ENCODE measurements around the gene UPF2. TPM values are rescaled to one million over a fixed set of nuclear protein-coding genes. Genes with fewer than 3 reads are reported as not detected.

UPF2 gene
- polyA plus RNA-seq, 4 donors = 27.3 to 39.8 (median 37.7) TPM

DNA sequence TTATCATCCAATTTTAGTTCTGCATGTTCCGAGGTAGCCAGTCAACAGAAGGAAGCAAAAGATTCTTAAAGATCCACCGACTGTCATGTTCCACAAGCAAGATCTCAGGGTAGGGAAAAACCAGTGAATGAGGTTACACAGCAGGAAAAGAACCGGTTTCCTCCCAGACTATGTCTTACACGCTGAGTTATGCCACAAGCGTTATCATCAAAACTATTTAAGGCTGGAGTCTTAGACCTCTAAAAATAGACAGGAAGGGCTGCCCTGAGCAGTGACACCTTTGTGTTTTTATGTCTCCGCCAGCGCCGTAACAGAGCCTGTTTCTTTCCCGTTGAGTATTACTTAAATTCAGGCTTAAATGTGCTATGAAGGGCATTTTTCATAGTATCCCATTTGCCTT is 171.1 kb downstream of the UPF2 start:
- DNase-seq (ENCODE audit: low read depth in 4 of 4, low spot score in 3 of 4) = no peak

- DNase-seq (ENCODE audit: low read depth in 4 of 4, low spot score in 3 of 4) = no peak
These were observed 171.7 kb downstream of the UPF2 start for GRCh38 chr10:11870900-11871400.

DNA sequence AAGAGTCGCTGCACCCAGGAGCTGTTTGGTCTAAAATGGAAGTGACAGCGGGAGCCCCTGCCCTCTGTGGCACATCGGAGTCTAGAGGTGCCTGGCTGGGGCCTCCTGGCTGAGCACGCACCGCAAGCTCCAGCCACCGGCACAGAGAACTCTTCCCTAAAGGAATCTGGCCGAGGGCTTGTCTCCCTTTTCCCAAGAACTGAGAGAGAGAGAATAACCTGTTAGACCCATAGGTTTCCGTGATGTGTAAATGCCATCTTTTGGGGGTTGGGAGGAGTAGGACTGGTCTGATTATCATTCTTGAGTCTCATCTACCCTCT is 172.2 kb downstream of the UPF2 start:
- DNase-seq (ENCODE audit: low read depth in 4 of 4, low spot score in 3 of 4) = no peak

Other genes starting within 250 kb of the UPF2 start
- 1 to 10 TPM; 4.9 to 7.8 (median 5.6) TPM for gene PROSER2, start 219.5 kb downstream of the UPF2 start, polyA plus RNA-seq (ENCODE audit: insufficient read length in 4 of 4)
- gene DHTKD1, start 26.1 kb upstream of the UPF2 start, polyA plus RNA-seq (ENCODE audit: insufficient read length in 4 of 4) = 10 to 100 TPM; 16.7 to 35.4 (median 30.2) TPM
- gene SEC61A2, start 86.9 kb upstream of the UPF2 start, polyA plus RNA-seq (ENCODE audit: insufficient read length in 4 of 4) = 10 to 100 TPM; 13.7 to 24.7 (median 15.1) TPM
- 10 to 100 TPM; 39.6 to 81.6 (median 79.8) TPM for gene NUDT5, start 153.1 kb upstream of the UPF2 start, polyA plus RNA-seq (ENCODE audit: insufficient read length in 4 of 4)
- 100 to 1,000 TPM; 100 to 145 (median 124) TPM for gene CDC123, start 153.4 kb upstream of the UPF2 start, polyA plus RNA-seq (ENCODE audit: insufficient read length in 4 of 4)